GM19239 (cell line): ENCODE data around the gene CORO2A.
A peak's percentile ranks its signal among the peaks of the same experiment; 100 is the strongest.

Source experiments
- DNase-seq: peaks from one replicate; pipeline ENCODE4 v3.0.0; 2011; ENCODE audit warnings: low spot score; ENCODE audit not compliant: insufficient read length
- FAIRE-seq: peaks from 2 replicates; lab custom pipeline; 2011; peaks lifted over from hg19 to GRCh38; lab: Jason Lieb, UNC

Gene CORO2A, protein sequence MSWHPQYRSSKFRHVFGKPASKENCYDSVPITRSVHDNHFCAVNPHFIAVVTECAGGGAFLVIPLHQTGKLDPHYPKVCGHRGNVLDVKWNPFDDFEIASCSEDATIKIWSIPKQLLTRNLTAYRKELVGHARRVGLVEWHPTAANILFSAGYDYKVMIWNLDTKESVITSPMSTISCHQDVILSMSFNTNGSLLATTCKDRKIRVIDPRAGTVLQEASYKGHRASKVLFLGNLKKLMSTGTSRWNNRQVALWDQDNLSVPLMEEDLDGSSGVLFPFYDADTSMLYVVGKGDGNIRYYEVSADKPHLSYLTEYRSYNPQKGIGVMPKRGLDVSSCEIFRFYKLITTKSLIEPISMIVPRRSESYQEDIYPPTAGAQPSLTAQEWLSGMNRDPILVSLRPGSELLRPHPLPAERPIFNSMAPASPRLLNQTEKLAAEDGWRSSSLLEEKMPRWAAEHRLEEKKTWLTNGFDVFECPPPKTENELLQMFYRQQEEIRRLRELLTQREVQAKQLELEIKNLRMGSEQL

DNA sequence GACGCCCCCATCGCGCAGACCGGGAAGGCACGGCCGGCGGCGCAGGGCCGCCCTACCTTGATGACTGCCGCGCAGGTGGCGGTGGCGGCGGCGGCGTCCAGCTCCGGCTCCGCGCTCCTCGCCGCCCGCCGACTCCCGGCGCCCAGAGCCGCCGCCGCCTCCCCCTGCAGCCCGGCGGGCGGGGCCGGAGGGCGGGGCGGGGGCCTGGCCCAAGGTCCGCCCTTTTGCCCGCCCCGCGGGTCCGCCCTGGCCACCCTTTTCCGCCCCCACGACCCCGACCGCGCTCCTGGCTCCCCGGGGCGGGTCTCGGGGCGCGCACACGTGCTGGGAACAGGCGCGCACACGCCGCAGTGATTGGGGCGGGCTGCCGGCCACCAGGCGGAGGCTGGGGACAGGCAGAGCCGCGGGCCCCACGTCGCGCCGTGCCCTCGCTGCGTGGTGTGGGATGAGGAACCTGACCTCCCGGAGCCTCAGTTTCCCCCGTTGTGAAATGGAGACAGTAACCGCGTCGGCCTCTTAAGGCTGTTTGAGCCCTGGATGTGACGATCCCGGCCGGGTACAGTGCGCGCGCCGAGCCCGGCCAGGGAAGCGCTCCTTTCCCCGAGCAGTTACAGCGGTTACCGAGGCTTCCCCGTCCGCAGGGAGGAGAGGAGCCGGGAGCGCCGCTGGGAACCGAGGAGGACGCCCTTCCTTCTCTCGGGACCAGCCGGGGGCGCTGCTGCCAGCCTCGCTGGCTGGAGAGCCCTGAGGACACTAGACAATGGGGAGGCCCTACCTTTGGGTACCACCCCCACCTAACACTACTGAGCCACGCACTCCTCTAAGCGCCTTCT, at the start of gene CORO2A:
Gene CORO2A (minus strand): TSS at position 135 of the 833 bp plus-strand sequence. CDS start 34,977 bp downstream, outside the sequence.
- no peak for FAIRE-seq
- peak; percentile 54 for DNase-seq

DNA sequence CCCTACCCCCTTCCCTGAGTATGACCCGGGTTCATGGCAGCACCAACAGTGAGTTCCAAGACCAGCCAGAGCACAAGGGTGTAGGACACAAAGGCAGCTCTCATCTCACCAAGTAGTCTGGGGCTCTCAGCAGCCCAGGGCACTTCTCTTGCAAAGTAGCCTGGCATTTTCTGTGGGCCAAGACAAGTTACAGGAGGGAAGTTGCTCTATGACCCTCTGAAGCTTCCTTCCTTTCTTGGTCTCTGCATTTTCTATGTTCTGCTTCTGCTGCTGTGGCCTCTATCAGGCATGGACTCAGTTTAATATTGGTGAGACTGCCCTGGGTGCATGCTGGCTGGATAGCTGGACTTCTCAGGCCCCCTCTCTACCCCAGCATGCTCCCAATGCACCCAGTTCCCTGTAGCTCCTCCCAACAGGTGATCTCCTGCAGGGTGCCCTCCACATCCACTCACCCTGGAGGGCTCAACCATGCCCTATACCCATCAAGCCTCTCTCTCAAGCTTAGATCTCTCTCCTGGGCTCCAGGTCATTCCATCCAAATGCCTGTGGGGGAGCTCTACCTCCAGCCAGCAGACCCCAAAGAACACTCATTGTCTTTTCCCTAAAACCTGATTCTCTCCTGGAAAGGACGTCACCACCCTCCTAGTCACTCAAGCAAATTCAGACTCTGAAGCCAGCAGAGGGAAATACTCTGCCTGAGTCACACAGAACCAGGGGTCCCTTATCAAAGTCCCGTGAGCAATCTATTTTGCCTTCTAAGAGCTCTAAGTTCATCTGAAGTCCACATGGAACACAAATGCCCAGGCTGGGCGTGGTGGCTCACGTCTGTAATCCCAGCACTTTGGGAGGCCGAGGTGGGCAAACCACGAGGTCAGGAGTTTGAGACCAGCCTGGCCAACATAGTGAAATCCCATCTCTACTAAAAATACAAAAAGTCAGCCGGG, 49.2 kb upstream of the CORO2A start:
- FAIRE-seq: no peak

DNA sequence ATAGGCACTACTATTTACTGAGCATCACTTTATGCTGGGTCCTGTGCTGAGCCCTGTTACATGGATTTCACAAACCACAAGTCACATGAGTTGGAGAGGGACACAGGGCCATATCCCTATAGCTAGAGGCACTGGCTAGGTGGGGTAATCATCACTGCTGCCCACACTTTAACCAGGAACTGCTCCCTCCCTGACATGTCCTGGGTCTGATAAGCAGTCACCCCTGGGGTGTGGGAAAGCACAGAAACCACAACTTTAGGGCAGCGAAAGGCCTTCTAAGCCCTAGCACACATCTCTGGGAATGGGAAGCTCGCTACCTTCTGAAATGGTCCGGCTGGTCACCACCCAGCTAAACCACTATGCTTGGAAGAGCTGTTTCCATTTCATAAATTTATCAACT, 48.0 kb upstream of the CORO2A start:
- DNase-seq (no peak), FAIRE-seq (no peak)

More for the DNA sequence above, 49.2 kb upstream of the CORO2A start:
- no peak for DNase-seq

DNA sequence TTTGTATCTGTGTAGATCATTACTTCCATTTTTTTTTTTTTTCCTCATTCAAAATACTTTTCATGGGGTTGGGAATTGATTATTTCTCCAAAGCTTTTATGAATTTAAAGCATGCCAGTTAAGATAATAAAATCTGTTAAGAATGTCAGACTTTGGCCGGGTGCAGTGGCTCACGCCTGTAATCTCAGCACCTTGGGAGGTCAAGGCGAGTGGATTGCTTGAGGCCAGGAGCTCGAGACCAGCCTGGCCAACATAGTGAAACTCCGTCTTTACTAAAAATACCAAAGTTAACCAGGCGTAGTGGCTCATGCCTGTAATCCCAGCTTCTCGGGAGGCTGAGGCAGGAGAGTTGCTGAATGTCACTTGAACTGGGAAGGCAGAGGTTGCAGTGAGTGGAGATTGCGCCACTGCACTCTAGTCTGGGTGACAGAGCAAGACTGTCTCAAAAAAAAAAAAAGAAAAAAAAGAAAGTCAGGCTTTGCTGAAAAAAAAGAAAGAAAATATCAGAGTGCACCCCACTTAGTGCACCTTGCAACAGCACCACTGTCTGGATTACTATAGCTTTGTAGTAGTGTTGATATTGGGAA, 44.6 kb upstream of the CORO2A start:
- FAIRE-seq: no peak

DNA sequence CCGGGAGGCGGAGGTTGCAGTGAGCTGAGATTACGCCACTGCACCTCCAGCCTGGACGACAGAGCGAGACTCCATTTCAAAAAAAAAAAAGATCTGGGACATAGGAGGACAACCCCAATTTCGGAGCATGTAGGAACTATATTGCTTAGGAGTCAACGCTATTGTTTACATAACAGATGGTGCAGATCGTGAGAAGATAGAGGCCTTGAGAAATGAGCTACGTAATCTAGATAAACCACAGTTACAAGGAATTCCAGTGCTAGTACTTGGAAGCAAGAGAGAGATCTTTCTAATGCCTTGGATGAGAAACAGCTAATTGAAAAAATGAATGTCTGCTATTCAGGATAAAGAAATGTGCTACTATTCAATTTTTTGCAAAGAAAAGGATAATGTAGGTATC, 42.7 kb upstream of the CORO2A start:
- no peak for DNase-seq
- FAIRE-seq: no peak

More for the DNA sequence above, 44.6 kb upstream of the CORO2A start:
- DNase-seq: no peak

DNA sequence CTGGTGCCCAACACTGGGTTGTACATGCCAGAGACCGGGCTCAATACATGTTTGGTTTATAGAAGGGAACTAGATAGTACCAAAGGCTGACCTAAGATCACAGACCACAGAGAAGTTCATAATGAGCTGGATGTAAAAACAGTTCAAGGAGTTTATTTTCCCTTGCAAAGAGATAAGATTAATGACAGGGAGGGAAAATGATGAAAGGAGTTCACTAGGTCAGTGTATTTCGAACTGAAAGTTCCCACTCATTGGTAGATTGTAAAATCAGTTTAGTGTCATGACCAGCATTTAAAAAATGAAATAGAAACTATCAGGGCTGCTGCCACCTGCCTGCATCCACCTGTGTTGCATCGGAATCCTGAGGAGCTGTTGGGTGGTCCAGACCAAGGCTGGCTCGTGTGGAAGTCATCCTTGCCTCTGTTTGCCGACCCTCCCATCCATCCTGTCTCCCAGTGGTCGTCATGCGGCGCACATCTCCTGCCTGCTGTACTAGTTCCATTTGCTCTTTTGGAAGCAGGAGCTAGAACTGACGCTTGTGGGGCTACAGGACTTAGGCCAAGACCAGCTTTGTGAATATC, 41.9 kb upstream of the CORO2A start:
- FAIRE-seq (no peak), DNase-seq (no peak)

DNA sequence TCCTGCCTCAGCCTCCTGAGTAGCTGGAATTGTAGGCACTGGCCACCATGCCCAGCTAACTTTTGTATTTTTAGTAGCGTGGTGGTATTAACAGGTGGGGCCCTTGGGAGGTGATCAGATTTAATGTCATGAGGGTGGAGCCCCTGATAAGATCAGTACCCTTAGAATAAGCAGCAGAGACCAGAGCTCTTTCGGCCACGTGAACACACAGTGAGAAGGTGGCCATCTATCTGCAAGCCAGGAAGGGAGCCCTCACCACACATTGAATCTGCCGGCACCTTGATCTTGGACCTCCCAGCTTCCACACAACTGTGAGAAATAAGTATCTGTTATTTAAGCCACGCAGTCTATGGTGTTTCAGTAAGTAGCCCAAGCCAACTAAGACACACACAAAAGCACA, 40.5 kb upstream of the CORO2A start:
- DNase-seq (no peak), FAIRE-seq (no peak)

DNA sequence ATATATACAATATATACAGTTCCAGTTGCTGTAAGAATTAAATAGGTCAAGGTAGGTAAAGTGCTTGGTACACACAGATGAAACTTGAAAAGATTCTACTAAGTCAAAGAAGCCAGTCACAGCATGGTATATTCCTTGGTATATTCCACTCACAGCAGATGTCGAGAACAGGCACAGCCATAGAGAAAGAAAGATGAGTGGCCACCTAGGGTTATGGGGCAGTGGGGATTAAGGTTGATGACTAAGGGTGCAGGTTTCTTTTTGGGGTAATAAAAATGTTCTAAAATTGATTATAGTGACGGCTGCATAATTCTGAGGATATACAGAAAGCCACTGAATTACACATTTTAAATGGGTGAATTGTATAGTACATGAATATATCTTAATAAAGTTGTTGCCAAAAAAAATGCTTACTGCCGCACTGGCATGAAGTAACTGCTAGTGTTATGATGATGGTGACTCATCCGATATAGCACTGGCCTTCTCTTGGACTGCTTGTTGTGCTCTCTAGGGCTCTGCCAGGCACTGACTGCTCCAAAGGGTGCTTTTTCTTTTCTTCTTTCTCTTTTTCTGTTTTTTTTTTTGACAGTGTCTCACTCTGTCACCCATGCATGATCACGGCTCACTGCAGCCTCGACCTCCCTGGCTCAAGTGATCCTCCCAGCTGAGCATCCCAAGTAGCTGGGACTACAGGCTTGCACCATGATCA, 39.5 kb upstream of the CORO2A start:
- no peak for DNase-seq
- no peak for FAIRE-seq

DNA sequence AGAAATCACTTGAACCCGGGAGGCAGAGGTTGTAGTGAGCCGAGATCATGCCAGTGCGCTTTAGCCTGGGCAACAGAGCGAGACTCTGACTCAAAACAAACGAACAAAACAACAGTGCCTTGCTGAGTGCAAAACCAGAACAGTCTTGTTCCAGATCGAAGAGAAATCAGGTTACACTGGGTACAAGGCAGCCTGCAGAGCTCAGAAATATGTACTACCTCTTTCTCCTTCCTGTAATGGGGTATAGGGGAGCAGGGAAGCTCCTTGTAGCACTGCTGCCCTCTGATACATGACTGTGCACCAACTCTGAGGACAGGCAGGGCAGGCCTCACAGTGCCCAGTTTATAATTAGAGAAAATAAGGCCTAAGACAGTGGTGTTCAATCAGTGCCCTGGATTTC, 38.4 kb upstream of the CORO2A start:
- no peak for DNase-seq
- FAIRE-seq: no peak

DNA sequence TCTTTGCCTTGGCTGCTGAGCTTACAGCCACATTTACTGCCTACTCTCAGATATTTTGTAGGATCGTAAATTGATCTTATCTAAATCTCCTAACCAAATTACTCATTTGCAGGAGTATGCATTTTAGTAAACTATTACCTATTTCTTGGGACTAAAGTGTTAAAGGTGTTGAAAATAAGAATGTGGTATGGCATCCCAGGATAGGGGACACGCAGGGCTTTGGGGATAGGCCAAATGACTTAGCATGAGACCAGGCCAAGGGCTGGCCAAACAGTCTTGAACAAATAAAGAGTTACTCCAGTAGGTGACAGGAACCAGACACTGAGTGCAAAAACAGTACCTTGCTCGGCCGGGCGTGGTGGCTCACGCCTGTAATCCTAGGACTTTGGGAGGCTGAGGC, 37.9 kb upstream of the CORO2A start:
- DNase-seq (no peak), FAIRE-seq (no peak)

DNA sequence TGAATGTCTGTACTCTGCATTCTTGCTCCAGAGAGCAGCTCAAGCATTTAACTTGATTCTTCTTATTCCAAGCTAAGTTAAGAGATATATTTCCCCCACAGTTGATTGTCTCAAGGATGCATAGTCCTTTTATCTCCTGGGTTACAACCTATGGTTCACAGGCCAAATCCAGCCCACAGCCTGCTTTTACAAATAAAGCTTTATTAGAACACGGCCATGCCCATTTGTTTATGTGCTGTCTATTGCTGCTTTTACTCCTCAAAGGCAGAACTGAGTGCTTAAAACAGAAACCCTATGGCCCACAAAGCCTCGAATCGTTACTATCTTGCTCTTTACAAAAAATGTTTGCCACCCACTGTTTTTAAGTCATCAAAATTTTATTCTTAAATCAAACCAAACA, 37.2 kb upstream of the CORO2A start:
- FAIRE-seq: no peak
- DNase-seq: no peak

DNA sequence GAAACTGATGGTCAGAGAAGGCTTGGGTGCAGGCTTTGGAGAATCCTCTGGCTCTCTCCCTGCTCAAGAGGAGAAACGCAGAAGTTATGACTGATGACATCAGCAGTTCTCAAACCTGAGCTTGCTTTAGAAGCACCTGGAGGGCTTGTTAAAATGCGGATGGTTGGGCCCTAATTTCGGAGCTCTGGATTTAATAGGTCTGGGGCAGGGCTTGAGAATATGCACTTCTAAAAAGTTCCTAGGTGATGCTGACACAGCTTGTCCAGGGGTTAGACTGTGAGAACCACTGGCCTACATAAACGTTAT, 36.6 kb upstream of the CORO2A start:
- DNase-seq: no peak
- FAIRE-seq: no peak

DNA sequence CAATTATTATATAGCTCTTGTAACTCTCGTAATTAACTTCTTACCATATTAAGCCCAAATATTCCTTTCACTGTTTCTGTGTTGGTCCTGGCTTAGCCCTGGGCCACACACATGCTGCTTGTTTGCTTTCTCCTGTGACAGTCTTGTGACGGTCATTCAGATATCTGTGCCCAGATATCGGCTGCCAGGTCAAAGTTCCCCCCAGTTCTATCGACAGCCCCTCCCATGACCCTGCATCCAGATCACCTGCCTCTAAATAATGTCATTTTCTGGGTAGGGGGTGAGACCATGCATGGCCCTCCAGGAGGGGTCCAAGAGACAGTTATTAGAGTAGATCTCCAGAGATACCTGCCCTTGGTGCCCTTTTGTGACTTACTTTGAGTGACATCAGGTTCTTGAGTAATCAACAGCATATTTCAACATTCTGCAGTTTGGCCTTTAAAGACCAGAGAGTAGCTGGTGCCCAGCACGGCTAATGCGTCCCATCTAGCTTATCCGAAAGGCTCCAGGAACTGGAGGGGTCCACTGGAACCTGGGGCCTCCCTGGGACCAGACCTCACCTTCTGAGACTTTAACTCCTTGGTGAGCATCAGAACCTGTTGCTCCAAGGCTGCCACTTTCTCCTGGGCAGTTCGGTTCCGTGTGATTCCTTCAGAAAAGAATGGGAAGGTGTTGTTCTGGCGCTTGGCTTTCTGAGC, 36.1 kb upstream of the CORO2A start:
- FAIRE-seq: no peak
- DNase-seq: no peak

DNA sequence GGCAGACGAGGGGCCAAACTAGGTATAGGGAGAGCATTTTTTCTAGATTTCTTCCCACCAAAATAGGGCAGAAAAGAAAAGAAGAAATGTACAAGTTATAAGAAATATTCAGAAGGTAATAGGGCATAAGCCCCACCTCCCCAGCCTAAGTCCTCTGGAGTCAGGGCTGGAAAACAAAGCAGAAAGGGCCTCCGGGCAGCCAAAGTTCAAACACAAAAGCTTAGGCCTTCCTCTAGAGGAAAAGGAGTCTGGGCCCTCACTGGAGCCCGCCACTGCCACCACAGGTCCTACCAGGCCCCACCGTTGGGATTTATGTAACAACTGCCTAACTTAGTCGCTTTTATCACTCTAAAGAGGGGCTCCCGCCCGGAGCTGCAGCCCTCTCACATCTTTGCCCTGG, 35.4 kb upstream of the CORO2A start:
- DNase-seq (no peak), FAIRE-seq (no peak)

DNA sequence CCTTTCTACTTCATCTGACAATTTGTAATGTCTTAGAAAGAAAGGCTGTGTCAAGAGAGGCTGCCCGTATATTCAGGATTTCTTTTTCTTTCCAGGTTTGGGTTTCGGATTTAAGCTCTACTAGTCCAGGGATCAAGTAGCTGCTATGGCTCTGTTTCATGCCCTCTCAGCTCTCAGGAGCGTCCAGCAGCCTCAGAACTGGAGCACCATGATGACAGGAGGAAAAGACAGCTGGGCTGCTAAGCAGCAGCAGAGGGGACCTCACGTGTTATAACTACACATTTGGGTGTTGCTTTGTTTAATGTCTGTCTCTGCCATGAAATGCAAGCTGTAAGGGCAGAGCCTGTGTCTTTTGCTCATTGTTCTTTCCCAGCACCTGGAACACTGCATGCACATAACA, 34.5 kb upstream of the CORO2A start:
- no peak for DNase-seq
- no peak for FAIRE-seq

DNA sequence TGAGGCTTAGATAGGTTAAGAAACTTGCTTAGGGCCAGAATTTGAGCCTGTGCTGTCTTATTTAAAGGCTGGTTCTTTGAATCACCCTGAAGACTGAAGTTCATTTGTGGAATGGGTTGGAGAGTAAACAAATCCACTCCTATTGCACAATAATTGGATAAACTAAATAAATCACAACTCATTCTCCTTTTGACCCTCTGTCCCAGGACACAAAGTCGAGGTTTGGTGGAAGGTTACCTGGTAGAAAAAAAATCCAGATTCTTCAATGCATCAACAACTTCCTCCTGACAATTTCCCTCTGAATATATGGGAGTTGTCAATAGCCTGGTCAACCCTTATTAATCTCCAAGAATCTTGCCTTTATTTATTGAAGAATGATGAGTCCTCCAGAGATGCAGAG, 34.1 kb upstream of the CORO2A start:
- FAIRE-seq: no peak
- no peak for DNase-seq

DNA sequence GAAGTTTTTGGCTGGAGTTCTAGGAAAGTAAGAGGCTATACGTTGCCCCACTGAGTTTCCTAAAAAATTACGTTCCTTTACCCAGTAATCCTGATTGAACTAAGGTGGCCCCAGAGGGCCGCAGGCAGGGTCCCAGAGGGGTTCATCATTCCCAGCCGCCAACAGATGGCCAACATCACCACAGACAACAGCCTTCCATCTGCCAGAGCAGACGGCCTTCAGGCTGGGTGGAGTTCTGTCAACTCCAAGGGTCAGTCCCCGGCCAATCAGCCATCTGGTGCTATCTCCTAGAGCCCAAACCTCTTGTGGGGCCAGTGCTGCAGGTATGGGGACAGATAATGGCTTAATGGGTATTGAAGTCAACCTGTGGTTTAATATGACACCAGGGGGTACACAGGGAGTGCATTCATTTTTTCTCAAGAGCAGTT, 32.6 kb upstream of the CORO2A start:
- FAIRE-seq: no peak
- DNase-seq: no peak
